ENCODE data around the gene LY86. TPM values are rescaled to one million over a fixed set of nuclear protein-coding genes. Genes with fewer than 3 reads are reported as not detected.

LY86 gene
- total RNA-seq, 1 experiment from 2014 or later, result not detected

DNA sequence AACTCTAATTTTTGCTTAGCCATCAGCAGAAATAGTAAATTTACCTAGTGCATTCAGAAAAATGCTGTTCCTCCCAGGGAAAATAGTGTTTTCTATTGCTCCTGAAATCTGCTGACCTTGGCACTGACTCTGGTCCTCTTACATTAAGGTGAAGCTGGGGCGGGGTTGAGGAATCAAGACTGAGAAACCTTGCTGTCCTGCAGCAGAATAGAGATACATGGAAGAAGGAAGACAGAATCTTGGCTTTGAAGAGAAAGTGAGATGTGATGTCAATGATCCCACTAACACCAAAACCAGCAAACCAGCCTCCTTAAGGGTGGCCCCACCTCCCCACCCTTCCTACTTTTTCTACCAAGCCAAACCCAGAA, 840 bp upstream of the LY86 start:
- no peaks in the 10 kb centered on the region for H3K4me1 ChIP-seq (ENCODE audit: insufficient read depth, low read length)
- H2BK120ac ChIP-seq (ENCODE audit: low read depth, low read length, poor library complexity, severe bottlenecking), result no peak overlapping the region
- Mint-ChIP-seq H3K27ac (no peak overlapping the region), H3K4me3 (no peak overlapping the region), H3K9me3 (peaks cover 0 to 2% of the 10 kb centered on the region in 2 experiments; a peak in 2 of 5 replicates), H3K4me1 (peaks cover 15 to 20% of the 10 kb centered on the region in 2 experiments), H3K27me3 (ENCODE audit: low read depth) (peaks cover 4% of the 10 kb centered on the region), H3K36me3 (ENCODE audit: insufficient read depth in 1 of 3, low read depth in 3 of 3) (peaks cover 0 to 2% (median 0%) of the 10 kb centered on the region in 3 experiments; a peak in 2 of 7 replicates)
- no peak overlapping the region for H3T11ph ChIP-seq (ENCODE audit: low read length)
- H2BK12ac ChIP-seq (ENCODE audit: insufficient read length, low read depth, low read length), result no peak overlapping the region
- H3K56ac ChIP-seq (ENCODE audit: insufficient read length, low read depth, low read length), result no peak overlapping the region
- no CpG with 5 or more reads among the region's 1 CpG for WGBS (ENCODE audit: extremely low coverage, insufficient read length, low lambda C conversion rate)
- no peaks in the 10 kb centered on the region for H4K20me1 ChIP-seq (ENCODE audit: control insufficient read depth, insufficient read depth, insufficient read length)
- no peak overlapping the region for H3K18ac ChIP-seq (ENCODE audit: insufficient read length, low read depth, low read length)
- H4K8ac ChIP-seq (replicated peaks; ENCODE audit: insufficient read length, low read depth, low read length), result no peak overlapping the region
- no peaks in the 10 kb centered on the region for H3K9me3 ChIP-seq (ENCODE audit: control insufficient read depth, low read depth, low read length)
- H3K14ac ChIP-seq (ENCODE audit: insufficient read depth, low read length), result no peak overlapping the region
- H2BK20ac ChIP-seq (ENCODE audit: low read depth, low read length, poor library complexity, severe bottlenecking), result no peak overlapping the region
- H2AFZ ChIP-seq (ENCODE audit: low read length), result no peak overlapping the region
- no peak overlapping the region for H3K23ac ChIP-seq (ENCODE audit: insufficient read length, low read depth, low read length)
- H3K79me2 ChIP-seq (ENCODE audit: insufficient read depth, low read length), result no peaks in the 10 kb centered on the region
- H3K27ac ChIP-seq (ENCODE audit: insufficient read length, low read depth, low read length), result no peak overlapping the region
- H3K4me2 ChIP-seq (ENCODE audit: insufficient read depth, insufficient read length, low read length), result no peak overlapping the region
- H4K5ac ChIP-seq (ENCODE audit: insufficient read length, low read depth, low read length), result no peak overlapping the region
- H3K4ac ChIP-seq (ENCODE audit: low read depth, low read length), result no peak overlapping the region
- TF ChIP-seq, protein P1, sequence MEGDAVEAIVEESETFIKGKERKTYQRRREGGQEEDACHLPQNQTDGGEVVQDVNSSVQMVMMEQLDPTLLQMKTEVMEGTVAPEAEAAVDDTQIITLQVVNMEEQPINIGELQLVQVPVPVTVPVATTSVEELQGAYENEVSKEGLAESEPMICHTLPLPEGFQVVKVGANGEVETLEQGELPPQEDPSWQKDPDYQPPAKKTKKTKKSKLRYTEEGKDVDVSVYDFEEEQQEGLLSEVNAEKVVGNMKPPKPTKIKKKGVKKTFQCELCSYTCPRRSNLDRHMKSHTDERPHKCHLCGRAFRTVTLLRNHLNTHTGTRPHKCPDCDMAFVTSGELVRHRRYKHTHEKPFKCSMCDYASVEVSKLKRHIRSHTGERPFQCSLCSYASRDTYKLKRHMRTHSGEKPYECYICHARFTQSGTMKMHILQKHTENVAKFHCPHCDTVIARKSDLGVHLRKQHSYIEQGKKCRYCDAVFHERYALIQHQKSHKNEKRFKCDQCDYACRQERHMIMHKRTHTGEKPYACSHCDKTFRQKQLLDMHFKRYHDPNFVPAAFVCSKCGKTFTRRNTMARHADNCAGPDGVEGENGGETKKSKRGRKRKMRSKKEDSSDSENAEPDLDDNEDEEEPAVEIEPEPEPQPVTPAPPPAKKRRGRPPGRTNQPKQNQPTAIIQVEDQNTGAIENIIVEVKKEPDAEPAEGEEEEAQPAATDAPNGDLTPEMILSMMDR (conservative IDR thresholded peaks at IDR 0.05), result no peak
- no peaks in the 10 kb centered on the region for H3K79me1 ChIP-seq (ENCODE audit: insufficient read depth, low read depth, low read length, poor library complexity, severe bottlenecking)
- DNase-seq, result no peak
- no peak overlapping the region for H4K91ac ChIP-seq (ENCODE audit: insufficient read length, low read depth, low read length)
- H2BK5ac ChIP-seq (ENCODE audit: insufficient read length, low read length), result no peak overlapping the region
- no peaks in the 10 kb centered on the region for H3K27me3 ChIP-seq (ENCODE audit: insufficient read depth, low read length)
- no peak overlapping the region for H2AK5ac ChIP-seq (ENCODE audit: insufficient read length, low read length)
- no peak overlapping the region for H2BK15ac ChIP-seq (ENCODE audit: low read depth, low read length)
- H3K9ac ChIP-seq (ENCODE audit: extremely low read depth, insufficient read length, low read length), result no peak overlapping the region
- no peaks in the 10 kb centered on the region for H3K23me2 ChIP-seq (ENCODE audit: insufficient read length, low read depth, low read length, poor library complexity, severe bottlenecking)

Data from H9 (cell line).